ENCODE measurements around the gene PLOD1.
"Not testable (repeated sequence)": the region's sequence is repeated elsewhere in the genome, so short reads cannot be mapped to it uniquely, and the experiment has no call there.

PLOD1 gene

DNA sequence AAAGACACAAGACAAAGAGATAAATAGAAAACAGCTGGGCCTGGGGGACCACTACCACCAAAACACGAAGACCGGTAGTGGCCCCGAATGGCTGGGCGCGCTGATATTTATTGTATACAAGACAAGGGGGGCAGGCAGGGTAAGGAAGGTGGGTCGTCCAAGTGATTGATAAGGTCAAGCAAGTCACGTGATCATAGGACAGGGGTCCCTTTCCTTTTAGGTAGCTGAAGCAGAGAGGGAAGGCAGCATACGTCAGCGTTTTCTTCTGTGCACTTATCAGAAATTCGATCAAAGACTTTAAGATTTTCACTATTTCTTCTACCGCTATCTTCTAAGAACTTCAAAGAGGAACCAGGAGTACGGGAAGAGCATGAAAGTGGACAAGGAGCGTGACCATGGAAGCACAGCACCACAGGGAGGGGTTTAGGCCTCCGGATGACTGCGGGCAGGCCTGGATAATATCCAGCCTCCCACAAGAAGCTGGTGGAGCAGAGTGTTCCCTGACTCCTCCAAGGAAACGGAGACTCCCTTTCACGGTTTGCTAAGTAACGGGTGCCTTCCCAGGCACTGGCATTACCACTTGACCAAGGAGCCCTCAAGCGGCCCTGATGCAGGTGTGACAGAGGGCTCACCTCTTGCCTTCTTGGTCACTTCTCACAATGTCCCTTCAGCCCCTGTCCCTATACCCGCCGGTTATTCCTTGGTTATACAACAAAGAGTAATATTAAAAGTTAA, 21.9 kb upstream of the PLOD1 start:
- DNase-seq (ENCODE audit: low read depth), result not testable (repeated sequence)

DNA sequence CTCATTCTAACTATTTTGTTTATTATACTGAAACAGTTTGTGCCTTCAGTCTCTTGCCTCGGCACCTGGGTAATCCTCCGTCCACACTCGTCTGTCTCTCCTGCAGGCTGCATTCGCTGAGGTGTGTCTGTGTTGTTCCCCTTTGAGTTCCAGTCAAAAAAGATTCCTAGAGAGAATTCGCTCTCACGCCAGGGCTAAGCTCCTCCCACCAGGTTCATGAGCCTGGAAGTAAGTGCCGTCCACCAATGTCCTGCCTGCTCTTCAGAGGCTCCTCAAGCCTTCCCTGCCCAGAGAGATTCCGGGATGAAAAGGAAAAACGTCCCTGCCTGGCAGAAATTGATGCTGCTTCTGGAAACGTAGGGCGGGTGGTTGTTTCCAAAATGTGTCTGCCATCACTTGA, 21.2 kb upstream of the PLOD1 start:
- DNase-seq (ENCODE audit: low read depth), result no peak

DNA sequence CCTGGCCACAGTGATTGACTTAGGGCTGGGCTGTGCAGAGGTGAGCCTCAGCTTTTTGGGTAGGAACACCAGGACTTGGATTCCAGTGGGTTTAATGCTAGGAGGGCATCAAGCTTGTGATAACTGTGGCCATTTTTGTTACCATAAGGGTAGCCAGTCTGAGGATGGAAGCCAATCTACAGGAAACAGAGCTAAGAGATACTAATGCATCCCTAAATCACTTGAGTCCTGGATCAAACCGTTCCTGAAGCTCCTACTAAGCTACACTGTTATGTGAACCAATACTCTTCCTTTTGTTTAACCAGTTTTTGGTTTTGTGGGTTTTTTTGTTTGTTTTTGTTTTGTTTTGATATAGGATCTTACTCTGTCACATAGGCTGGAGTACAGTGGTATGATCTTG, 20.5 kb upstream of the PLOD1 start:
- DNase-seq (ENCODE audit: low read depth), result no peak

DNA sequence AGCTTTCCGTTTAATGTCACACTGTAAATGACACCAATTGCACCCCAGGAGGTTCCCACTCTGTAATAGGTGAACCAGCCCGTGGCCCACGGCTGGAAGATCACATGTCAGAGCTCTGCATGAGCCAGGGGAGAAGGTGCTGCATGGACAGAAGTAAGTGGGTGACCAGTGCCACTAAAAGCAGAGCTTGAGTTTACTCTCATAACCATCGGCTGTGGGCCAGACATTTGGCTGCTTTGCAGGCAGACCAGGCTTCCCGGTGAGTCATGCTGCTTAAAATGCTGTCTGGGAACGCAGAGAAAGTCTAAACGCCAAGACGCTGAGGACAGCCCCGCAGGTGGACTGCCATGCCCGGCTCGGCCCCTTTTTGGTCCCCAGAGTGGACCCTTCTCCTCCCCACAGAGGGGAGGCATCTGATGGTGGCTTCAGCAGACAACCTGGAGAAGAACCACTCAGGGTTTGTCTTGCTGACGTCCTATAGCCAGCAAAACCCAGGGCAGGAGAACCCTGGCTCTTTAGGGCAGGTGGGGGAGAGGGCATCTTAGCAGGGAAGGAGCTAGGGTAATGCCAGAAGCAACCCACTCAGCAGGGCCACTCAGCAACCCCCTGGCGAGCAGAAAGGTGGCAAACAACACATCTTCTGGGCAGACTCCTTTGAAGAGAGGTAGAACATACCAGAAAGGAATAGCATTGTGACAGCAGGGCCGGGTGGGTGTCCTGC, 15.6 kb upstream of the PLOD1 start:
- no peak for DNase-seq (ENCODE audit: low read depth)

DNA sequence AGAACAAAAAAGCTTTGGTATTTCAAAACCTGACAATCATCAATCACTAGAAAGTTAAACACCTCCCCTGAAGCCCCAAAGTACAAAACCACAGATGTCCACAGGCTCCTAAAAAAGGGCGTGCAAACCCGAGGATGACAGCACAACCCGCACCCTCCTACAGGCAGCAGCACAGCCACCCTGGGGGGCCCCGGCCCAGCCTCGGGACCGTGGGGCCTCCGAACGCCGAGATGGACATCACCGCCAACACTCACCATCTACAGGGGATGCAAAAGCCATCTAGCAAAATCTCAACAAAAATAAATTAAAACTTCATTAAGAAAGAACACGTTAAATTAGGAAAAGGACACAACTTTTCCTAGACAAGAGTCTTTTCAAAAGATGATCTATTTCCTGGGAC, 14.9 kb upstream of the PLOD1 start:
- DNase-seq (ENCODE audit: low read depth), result no peak

DNA sequence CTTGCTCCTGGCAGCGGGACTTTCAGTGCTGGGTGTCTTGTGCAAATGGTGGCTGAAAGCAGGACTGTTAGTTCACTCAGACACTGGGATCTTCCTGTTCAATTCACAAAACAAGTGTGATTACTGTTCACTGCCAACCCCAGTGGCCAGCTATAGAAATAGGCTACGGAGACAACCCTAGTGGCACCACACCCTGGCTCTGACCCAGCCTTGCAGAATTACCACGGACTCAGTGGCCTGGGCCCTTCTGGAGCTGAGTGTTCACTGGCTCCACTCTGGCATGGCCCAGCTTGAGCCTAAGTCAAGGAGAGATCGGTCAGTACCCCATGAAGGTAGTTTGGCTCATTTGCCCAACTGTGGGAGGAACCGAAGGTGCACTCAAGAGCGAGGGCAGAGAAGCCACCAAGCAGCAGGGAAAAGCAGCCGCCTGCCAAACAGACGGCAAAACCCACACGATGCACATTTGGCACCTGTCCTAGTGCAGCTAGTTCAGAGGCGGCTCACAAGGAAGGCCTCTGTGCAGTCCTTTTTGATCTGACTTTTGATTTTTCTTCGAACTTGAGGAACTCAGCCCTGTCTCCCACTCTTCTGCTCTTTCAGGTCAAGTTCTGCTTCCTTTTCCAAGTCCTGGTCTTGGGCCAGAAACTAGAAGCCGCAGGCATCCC, 14.1 kb upstream of the PLOD1 start:
- DNase-seq (ENCODE audit: low read depth), result no peak

DNA sequence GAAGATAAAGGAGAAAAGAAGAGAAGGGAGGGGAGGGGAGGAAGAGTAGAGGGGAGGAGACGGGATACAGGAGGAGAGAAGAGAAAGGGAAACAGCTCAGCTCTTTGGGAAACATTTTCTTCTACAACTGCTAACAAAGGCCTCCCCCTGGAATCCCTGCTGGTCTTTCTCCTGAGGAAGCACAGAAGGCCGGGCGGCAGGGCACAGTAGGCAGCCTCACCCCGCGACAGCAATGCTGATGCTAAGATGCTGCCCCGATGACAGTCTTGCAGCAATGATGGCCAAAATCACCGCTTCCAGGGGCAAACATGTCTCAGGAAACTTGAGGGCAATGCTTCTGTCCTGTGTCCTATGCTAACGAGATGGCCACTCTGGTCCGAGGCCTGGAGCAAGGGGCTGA, 13.5 kb upstream of the PLOD1 start:
- DNase-seq (ENCODE audit: low read depth), result no peak

DNA sequence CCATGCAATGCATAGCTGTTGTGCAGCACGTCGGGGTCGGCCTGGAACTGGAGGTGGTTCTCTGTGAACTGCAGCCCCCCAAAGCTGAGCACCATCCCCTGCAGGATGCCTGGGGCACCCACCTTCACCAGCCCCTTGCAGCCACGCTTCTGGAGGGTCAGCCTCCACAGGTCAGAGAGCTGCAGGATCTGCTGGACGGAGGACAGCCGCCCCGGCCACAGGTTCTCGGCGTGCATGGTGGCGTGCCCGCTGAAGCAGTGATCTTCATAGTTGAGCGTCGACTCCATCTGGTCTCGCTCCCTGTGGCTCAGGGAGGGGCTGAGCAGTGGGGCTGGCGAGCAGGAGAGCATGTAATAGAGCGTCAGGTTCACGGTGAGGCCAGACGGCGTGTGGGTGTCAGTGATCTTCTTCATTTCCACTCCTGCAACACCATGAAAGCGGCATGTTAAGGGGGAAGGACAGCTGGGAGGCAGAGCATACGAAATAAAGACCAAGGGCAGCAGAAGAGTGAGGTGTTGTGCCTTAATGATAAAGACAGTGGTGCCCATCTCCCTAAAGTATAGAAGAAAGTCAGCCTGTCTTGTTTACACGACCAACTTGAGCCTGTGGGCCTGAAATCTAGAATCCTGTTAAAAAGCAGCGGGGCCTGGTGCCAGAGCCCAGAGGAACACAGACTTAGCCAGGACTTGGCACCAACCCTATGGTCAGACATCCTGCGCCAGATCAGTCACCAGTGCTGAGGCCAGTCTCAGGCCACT, 11.3 kb upstream of the PLOD1 start:
- no peak for DNase-seq (ENCODE audit: low read depth)

DNA sequence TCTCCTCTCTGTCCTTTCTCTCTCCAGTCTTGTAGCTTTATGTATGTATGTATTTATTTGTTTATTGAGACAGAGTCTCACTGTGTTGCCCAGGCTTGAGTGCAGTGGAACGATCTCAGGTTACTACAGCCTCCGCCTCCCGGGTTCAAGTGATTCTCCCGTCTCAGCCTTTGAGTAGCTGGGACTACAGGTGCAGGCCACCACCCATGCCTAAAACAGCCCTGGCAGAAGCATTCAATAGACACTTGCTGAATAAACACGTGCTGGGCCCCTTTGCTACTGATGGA, 10.7 kb upstream of the PLOD1 start:
- DNase-seq (ENCODE audit: low read depth), result no peak

DNA sequence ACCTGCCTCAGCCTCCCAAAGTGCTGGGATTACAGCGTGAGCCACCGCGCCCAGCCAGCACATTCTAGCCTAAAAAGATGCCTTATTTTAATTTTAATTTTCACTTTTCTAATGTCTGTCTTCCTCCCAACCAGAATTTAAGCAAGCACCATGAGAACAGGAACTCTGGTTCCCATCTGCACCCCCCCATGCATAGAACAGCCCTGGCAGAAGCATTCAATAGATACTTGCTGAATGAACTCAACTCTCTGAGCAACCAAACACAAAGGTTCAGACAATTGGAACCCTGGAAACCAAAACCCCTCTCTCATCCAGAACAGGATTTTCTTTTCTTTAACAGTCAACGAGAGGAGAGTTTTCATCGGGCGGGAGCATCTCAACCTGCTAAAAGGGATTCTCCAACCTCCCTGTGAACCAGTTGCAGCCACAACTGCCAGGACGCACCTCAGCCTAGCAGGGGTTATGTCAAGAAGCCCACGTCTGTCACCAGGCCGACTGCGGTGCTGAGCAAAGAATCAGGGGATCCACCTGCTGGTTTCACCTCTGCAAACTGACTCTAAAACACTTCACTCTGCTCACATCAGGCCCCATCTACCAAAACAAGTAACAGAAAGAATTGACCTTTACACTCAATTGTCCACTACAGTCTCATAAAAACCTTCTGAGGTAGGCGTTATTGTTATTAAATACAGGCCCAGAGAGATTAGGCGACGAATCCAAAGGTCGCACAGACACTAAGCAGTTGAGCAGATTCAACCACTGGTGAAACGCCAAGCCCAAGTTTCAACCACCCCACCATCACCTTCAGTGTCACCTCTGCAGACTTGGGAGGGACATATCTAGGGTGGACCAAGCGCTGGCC, 10.0 kb upstream of the PLOD1 start:
- no peak for DNase-seq (ENCODE audit: low read depth)

DNA sequence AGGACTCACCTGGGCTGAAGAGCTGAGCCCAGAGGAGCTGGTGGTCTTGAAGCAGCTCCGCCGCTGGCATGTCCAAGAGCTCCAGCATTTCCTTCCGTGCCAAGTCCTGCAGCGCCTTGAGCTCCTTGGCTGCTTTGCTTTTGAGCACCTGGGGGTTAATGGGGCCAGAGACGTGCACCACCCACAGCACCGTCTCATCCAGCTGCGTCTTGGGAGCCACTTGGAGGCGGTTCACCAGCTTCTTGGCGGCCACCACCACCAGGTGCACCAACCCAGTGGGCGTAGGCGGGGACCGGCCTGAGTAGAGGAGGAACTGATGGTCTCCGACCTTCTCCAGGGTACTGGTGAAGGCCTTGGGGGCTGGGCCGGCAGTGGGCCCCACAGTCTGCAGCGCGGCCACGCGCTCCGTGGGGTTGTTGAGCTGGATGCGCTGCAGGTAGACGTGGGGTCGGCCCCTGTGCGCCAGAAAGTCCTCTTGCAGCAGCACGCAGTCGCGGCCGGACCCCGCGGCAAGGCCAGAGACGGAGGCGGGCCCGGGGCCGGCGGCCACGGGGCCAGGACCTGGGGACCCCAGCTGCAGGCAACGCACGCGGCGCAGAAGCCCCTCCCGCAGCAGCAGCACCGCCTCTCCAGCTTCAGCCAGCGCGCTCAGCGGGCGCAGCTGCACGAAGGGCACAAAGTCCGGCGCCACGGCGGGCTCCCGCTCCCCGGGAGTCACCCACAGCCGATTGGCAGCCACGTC, 9.2 kb upstream of the PLOD1 start:
- DNase-seq (ENCODE audit: low read depth), result not testable (repeated sequence)

DNA sequence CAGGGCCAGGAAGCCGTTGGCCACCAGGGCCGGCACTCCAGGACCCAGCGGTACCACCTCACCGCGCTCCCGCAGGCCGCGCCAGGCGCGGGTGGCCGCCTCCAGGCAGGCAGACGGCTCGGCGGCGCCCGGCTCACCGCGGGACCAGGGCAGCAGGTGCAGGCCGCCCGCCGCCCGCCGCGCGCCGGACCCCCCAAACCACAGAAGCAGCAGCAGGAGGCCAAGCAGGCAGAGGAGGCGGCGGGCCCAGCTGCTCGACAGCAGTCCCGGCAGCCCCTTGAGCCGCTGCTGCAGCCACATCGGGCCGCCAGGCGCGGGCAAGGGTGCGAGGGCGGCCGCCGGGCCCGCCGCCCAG, 8.6 kb upstream of the PLOD1 start:
- peak; percentile 3 for DNase-seq (ENCODE audit: low read depth)

DNA sequence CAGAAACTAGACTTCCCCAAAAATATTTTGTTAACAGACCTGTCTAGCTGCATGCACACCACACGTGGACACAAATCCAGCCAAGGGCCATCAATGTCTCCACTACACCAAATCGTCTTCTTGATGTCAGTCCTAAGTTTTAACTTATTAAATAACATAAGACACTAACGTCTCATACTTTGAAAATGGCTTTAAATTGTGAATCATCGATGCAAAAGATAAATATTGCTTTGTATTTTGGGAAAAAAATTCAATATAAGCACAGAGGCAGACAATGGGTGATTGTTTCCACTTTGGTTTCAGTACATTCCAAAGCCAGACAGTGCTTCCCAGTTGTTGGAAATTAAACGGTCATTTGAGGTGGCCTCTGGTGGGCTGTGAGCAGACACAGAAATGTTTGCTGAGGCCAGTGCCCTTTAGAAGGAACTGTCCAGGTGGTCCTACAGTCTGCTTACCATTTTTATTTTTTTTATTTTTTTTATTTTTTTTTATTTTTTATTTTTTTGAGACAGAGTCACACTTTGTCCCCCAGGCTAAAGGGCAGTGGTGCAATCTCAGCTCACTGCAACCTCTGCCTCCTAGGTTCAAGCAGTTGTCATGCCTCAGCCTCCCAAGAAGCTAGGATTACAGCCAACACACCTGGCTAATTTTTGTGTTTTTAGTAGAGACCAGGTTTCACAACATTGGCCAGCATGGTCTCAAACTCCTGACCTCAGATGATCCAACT, 6.5 kb upstream of the PLOD1 start:
- DNase-seq (ENCODE audit: low read depth), result no peak

DNA sequence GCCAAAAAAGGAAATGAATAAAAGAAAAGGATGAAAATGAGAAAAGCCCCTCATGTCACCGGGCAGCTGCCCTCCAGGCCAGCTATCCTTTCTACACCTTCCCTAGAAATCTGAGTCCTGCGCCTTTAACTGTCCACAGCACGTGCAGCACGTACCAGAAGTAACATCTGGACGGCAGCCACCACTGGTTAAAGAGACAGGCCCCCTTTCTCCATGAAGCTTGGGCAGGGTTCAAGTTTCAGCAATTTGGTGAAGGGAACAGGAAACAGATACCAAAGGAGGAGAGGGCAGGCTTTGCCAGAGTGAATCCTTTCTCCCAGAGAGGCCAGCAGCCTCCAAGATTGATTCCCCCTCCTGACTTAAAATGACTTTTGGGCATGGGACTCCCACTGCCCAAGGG, 4.7 kb upstream of the PLOD1 start:
- DNase-seq (ENCODE audit: low read depth), result no peak

DNA sequence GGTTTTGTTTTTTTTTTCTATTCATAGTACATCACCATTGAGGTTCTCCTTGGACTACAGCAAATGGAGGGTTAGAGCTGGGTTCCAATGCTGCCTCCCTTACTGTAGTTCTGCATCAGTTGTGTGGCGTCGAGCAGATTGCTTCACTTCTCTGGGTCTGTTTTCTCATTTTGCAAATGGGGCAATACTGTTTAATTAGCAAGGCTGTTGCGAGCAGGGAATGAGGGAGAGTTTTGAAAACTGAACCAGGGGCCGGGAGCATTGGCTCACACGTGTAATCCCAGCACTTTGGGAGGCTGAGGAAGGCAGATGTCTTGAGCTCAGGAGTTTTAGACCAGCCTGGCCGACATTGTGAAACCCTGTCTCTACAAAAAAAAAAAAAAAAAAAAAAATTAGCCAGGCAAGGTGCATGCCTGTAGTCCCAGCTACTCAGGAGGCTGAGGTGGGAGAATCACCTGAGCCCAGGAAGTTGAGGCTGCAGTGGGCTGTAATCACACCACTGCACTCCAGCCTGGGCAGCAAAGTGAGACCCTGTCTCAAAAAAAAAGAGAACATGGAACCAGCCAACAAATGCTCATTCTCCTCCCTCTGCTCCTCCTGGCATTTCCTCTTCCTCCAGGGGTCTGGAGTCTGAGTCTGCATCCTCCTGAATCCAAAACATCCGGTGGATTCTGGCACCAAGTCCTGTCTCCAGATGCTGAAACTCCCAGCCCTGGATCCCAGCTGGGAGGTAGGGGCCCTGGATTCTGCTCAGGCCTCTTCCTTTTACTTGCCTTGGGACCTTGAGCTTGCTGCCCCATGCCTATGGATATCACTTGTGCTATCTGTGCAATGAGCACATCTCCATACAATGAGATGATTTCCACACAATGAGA, 3.7 kb upstream of the PLOD1 start:
- no peak for DNase-seq (ENCODE audit: low read depth)

DNA sequence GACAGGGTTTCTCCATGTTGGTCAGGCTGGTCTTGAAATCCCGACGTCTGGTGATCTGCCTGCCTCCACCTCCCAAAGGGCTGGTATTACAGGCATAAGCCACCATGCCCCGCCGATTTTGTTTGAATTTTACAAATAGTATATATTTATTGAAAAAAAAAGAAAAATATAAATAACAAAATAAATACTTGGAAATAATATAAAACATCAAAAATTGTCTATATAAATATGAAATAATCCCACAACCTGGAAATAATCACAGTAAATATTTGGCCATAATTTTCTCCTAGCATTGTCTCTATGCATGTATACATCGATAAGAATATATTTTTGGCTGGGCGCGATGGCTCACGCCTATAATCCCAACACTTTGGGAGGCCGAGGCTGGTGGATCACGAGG, 2.7 kb upstream of the PLOD1 start:
- no peak for DNase-seq (ENCODE audit: low read depth)

DNA sequence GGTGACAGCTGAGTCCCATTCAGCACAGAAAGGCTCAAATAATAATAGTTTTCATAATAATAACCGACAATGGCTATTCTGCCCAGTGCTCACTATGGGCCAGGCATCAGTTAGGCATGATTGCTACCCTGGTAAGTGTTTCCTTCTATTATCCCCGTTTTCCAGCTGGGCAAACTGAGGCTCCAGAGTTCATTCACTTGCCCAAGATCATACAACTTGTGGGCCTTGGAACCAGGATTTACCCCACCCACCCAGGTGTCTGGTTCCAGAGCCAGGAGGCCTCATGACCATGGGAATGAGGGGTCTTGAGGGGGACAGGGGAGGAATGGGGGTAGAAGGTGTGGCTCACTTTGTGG, 518 bp downstream of the PLOD1 start:
- no peak for DNase-seq (ENCODE audit: low read depth)

DNA sequence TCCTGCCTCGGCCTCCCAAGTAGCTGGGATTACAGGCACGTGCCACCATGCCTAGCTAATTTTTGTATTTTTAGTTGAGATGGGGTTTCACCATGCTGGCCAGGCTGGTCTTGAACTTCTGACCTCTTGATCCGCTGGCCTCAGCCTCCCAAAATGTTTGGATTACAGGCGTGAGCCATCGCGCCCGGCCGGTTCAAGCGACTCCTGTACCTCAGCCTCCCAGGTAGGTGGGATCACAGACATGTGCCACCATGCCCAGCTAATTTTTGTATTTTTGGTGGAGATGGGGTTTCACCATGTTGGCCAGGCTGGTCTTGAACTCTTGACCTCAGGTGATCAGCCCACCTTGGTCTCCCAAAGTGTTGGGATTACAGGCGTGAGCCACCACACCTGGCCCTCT, 1.2 kb downstream of the PLOD1 start:
- not testable (repeated sequence) for DNase-seq (ENCODE audit: low read depth)

DNA sequence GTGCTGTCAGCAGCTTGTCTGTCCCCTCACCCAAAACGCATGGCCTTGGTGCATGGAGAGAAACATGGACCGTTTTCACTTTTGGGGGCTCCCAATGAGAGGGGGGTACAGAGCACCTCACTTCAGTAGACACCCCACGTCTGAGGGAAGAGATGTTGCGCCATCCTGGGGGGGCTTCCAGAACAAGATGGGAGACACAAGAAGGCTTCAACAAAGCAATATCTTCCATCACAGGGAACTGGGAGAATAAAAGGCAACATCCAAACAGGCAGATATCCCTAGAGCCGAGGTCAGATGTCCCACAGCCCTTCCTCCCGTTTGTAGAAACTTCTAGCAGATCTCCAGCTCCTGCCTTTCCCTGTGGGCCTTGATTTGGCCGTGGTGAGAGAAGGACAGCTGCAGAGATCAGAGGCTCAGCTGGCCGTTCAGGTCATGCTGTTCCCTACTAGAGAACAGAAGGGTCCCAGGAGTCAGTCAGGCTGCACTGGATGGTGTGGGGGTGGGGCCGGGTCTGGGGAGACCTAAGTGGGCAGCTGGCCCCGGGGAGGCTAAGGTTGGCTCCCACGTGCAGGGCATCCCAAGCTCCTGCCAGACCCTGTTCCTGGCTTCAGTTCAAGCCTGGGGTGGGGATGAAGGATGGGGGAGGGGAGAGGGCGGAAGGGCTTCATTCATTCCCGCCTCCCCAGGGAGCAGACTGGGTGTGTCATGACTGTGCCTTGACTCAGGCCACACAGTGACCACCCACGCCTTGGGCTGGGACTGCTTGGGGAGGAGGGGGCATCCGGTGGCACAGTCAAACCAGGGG, 4.4 kb downstream of the PLOD1 start:
- no peak for DNase-seq (ENCODE audit: low read depth)
